Measurements from ENCODE around the gene FBXW2. TPM values are rescaled to one million over a fixed set of nuclear protein-coding genes. Genes with fewer than 3 reads are reported as not detected.

FBXW2 gene
- 70.6 and 73.3 TPM in 2 replicates for total RNA-seq
- 30.7 TPM for total RNA-seq (2013)
- polyA plus RNA-seq, result 14.9 and 24.0 TPM in 2 replicates
- polyA minus RNA-seq, result 14.3 and 21.5 TPM in 2 replicates

- H3K4me1 Mint-ChIP-seq, result peaks cover 38% of the 10 kb centered on the region
- ATAC-seq (ENCODE audit: low read depth), result peak; percentile 94
- H3K4me2 ChIP-seq (replicated peaks; ENCODE audit: low read depth, low read length, poor library complexity, severe bottlenecking), result peak within 1 kb of the TSS; percentile 91
- ChIA-PET CTCF (interaction anchor here (0.7 to 2.1 kb wide), 10 partner anchors 13 to 511 kb away, joined by 3 to 11 read pairs (median 4); no protein-coding TSS in a partner anchor), POLR2A (interaction anchor here (0.7 to 1.8 kb wide), 5 partner anchors 37 to 409 kb away, joined by 3 to 5 read pairs (median 4); partner anchors contain the start of genes PSMD5 and RAB14)
- no peaks in the 10 kb centered on the region for H4K20me1 ChIP-seq (ENCODE audit: control insufficient read depth, insufficient read depth, low read length, poor library complexity, severe bottlenecking)
- no peaks in the 10 kb centered on the region for H3K9me3 ChIP-seq (ENCODE audit: control extremely low read depth in 1 of 3, control insufficient read depth in 2 of 3, insufficient read depth in 1 of 3, low read length in 2 of 3)
- peak within 1 kb of the TSS; percentile 73 to 96 (median 89) for H3K4me3 ChIP-seq (ENCODE audit: control extremely low read depth in 1 of 5, extremely low read depth in 1 of 5, insufficient read depth in 1 of 5, low read depth in 2 of 5, low read length in 4 of 5)
- no peaks in the 10 kb centered on the region for H3K27me3 Mint-ChIP-seq
- DNase-seq, result peak; percentile 88
- H3K4me3 Mint-ChIP-seq, result peak within 1 kb of the TSS; percentile 92
- H2AFZ ChIP-seq (ENCODE audit: insufficient read depth, low read depth, low read length, poor library complexity, severe bottlenecking), result peak within 1 kb of the TSS; percentile 78
- intact Hi-C loops (cut with micrococcal nuclease), result loop anchor here (1.0 to 5.0 kb wide), 6 partner anchors 50 to 574 kb away; partner anchors contain the start of gene MEGF9
- under 1% methylated on average over 69 of the region's 72 CpGs for WGBS (ENCODE audit: insufficient coverage)
- peaks cover 18 to 25% of the 10 kb centered on the region in 2 donors for H3K4me1 ChIP-seq (ENCODE audit: control insufficient read depth in 2 of 2, insufficient read depth in 2 of 2, low read length in 2 of 2)
- peak within 1 kb of the TSS; percentile 77 to 87 for H3K27ac ChIP-seq (ENCODE audit: low read length in 2 of 2)
- H3K27me3 ChIP-seq (replicated peaks in 1 of 4; ENCODE audit: control extremely low read depth in 1 of 4, control insufficient read depth in 3 of 4, insufficient read depth in 4 of 4, low read length in 3 of 4), result no peaks in the 10 kb centered on the region
- TF ChIP-seq EZH2 (IDR thresholded peaks at IDR 0.05; ENCODE audit: borderline replicate concordance, insufficient read depth, low read depth, low read length, poor library complexity, severe bottlenecking) (no peak), CTCF (IDR thresholded peaks at IDR 0.05) (no peak)
- peaks cover 1 to 24% of the 10 kb centered on the region in 2 experiments for H3K36me3 ChIP-seq (replicated peaks in 1 of 2; ENCODE audit: control extremely low read depth in 1 of 2, control insufficient read depth in 1 of 2, extremely low read depth in 1 of 2, insufficient read depth in 2 of 2, low read length in 1 of 2)
- peaks cover 56% of the 10 kb centered on the region for H3K79me2 ChIP-seq (ENCODE audit: control insufficient read depth, insufficient read depth, low read length)
- H3K27ac Mint-ChIP-seq, result peak within 1 kb of the TSS; percentile 92
- peak within 1 kb of the TSS; percentile 91 for H3K9ac ChIP-seq (ENCODE audit: low read length)
- H3K9me3 Mint-ChIP-seq (ENCODE audit: insufficient read depth), result no peaks in the 10 kb centered on the region
These were observed at the start of gene FBXW2 for GRCh38 chr9:120792898-120793765. Gene FBXW2 (minus strand): TSS chr9:120793416. CDS start chr9:120788258, 5,158 bp downstream.
